BLaER1 treated with 17β-estradiol and CSF1 and Interleukin-3, amounts not matched to agents 10 nM and 100 nM (cell line): ENCODE results near the gene ZNF76.
A peak's percentile ranks its signal among the peaks of the same experiment; 100 is the strongest.

Experiments used
- H3K27ac ChIP-seq, 11 experiments: shearing (Covaris generic); formaldehyde crosslinking; 2 replicates each; pipeline ENCODE4 v1.8.1; 2022
- H3K27me3 ChIP-seq, 11 experiments: shearing (Covaris generic); formaldehyde crosslinking; 2 replicates each; pipeline ENCODE4 v1.8.1; 2022
- H3K36me3 ChIP-seq, 11 experiments: shearing (Covaris generic); formaldehyde crosslinking; 2 replicates each; pipeline ENCODE4 v1.8.1; 2022
- H3K4me1 ChIP-seq, 10 experiments: shearing (Covaris generic); formaldehyde crosslinking; 2 replicates each; pipeline ENCODE4 v1.8.1; 2022
- H3K4me2 ChIP-seq, 11 experiments: shearing (Covaris generic); formaldehyde crosslinking; 2 replicates each; pipeline ENCODE4 v1.8.1; 2022
- H3K4me3 ChIP-seq, 10 experiments: shearing (Covaris generic); formaldehyde crosslinking; 2 replicates each; pipeline ENCODE4 v1.8.1; 2022
- H3K9ac ChIP-seq, 11 experiments: shearing (Covaris generic); formaldehyde crosslinking; 2 replicates each; pipeline ENCODE4 v1.8.1; 2022
- H3K9me3 ChIP-seq, 11 experiments: shearing (Covaris generic); formaldehyde crosslinking; replicated peaks in 1 of 11; 2 replicates each; pipeline ENCODE4 v1.8.1; 2022
- H4K20me1 ChIP-seq, 11 experiments: shearing (Covaris generic); formaldehyde crosslinking; 2 replicates each; pipeline ENCODE4 v1.8.1; 2022
- Cebpa-rat ChIP-seq, 11 experiments: shearing (Covaris generic); IDR thresholded peaks; 2 replicates each; pipeline ENCODE4 v1.8.1; 2022

The ZNF76 gene

GRCh38 chr6:35251949-35252348, 7.6 kb upstream of the ZNF76 start:
- no peaks in the 10 kb centered on the region for H3K9me3 ChIP-seq
- peaks cover 0 to 26% (median 0%) of the 10 kb centered on the region in 11 experiments; a peak in 8 of 22 replicates for H4K20me1 ChIP-seq
- peaks cover 0 to 23% (median 4%) of the 10 kb centered on the region in 11 experiments; a peak in 7 of 22 replicates for H3K36me3 ChIP-seq
- no peaks in the 10 kb centered on the region for H3K27me3 ChIP-seq
- no peak overlapping the region for H3K4me2 ChIP-seq
- H3K9ac ChIP-seq, result no peak overlapping the region
- peaks cover 28 to 37% (median 30%) of the 10 kb centered on the region in 10 experiments for H3K4me1 ChIP-seq
- no peak overlapping the region for H3K27ac ChIP-seq
- no peak for TF ChIP-seq Cebpa-rat (IDR thresholded peaks at IDR 0.05)
- no peak overlapping the region for H3K4me3 ChIP-seq

GRCh38 chr6:35253249-35253648, 6.3 kb upstream of the ZNF76 start:
- H4K20me1 ChIP-seq, result peaks cover 0 to 17% (median 0%) of the 10 kb centered on the region in 11 experiments; a peak in 8 of 22 replicates
- H3K27ac ChIP-seq, result no peak overlapping the region
- no peak overlapping the region for H3K4me3 ChIP-seq
- H3K27me3 ChIP-seq, result no peaks in the 10 kb centered on the region
- H3K9ac ChIP-seq, result no peak overlapping the region
- H3K9me3 ChIP-seq, result no peaks in the 10 kb centered on the region
- H3K36me3 ChIP-seq, result peaks cover 0 to 23% (median 4%) of the 10 kb centered on the region in 11 experiments; a peak in 6 of 22 replicates
- 0 out of 22 replicates have a peak, but pooled peaks of 1 of the 11 experiments have one; percentile 19 for TF ChIP-seq Cebpa-rat (IDR thresholded peaks at IDR 0.05)
- peaks cover 31 to 43% (median 36%) of the 10 kb centered on the region in 10 experiments for H3K4me1 ChIP-seq
- H3K4me2 ChIP-seq, result no peak overlapping the region

GRCh38 chr6:35258336-35258735, 1.2 kb upstream of the ZNF76 start:
- Histone ChIP-seq H3K27me3 (no peaks in the 10 kb centered on the region), H3K27ac (peak overlapping the region; percentile 94 to 99 (median 95); a peak in 21 of 22 replicates), H3K36me3 (0 out of 22 replicates have a peak, but pooled peaks cover 0 to 6% (median 0%) of the 10 kb centered on the region in 11 experiments), H3K4me1 (peaks cover 24 to 37% (median 32%) of the 10 kb centered on the region in 10 experiments), H3K9me3 (no peaks in the 10 kb centered on the region), H3K9ac (peak overlapping the region; percentile 92 to 98 (median 97)), H3K4me3 (peak overlapping the region; percentile 65 to 93 (median 80)), H3K4me2 (peak overlapping the region; percentile 83 to 97 (median 93)), H4K20me1 (peaks cover 0 to 6% (median 0%) of the 10 kb centered on the region in 11 experiments; a peak in 3 of 22 replicates)
- TF ChIP-seq Cebpa-rat (IDR thresholded peaks at IDR 0.05), result no peak

GRCh38 chr6:35258858-35259193, 709 bp upstream of the ZNF76 start:
- Histone ChIP-seq H3K4me1 (peaks cover 24 to 42% (median 36%) of the 10 kb centered on the region in 10 experiments), H3K27ac (peak overlapping the region; percentile 94 to 99 (median 95))

GRCh38 chr6:35259948-35260590, 534 bp downstream of the ZNF76 start:
- Histone ChIP-seq H3K4me2 (peak overlapping the region; percentile 85 to 98 (median 93)), H4K20me1 (peaks cover 0 to 8% (median 0%) of the 10 kb centered on the region in 11 experiments; a peak in 5 of 22 replicates), H3K36me3 (0 out of 22 replicates have a peak, but pooled peaks cover 0 to 3% (median 0%) of the 10 kb centered on the region in 11 experiments), H3K4me1 (peaks cover 36 to 54% (median 48%) of the 10 kb centered on the region in 10 experiments), H3K27me3 (no peaks in the 10 kb centered on the region), H3K9me3 (no peaks in the 10 kb centered on the region), H3K27ac (peak overlapping the region; percentile 94 to 99 (median 95)), H3K9ac (peak overlapping the region; percentile 92 to 98 (median 97)), H3K4me3 (peak overlapping the region; percentile 65 to 93 (median 80))
- TF ChIP-seq Cebpa-rat (IDR thresholded peaks at IDR 0.05), result no peak

More at GRCh38 chr6:35258858-35259193, 709 bp upstream of the ZNF76 start:
- H3K9ac ChIP-seq, result peak overlapping the region; percentile 92 to 98 (median 97)
- H3K4me2 ChIP-seq, result peak overlapping the region; percentile 83 to 97 (median 93)
- H3K36me3 ChIP-seq, result 0 out of 22 replicates have a peak, but pooled peaks cover 0 to 3% (median 0%) of the 10 kb centered on the region in 11 experiments
- no peaks in the 10 kb centered on the region for H3K27me3 ChIP-seq
- H3K4me3 ChIP-seq, result peak overlapping the region; percentile 65 to 93 (median 80)
- H4K20me1 ChIP-seq, result peaks cover 0 to 7% (median 0%) of the 10 kb centered on the region in 11 experiments; a peak in 2 of 22 replicates
- TF ChIP-seq Cebpa-rat (IDR thresholded peaks at IDR 0.05), result no peak
- no peaks in the 10 kb centered on the region for H3K9me3 ChIP-seq

- Histone ChIP-seq H3K36me3 (0 out of 22 replicates have a peak, but pooled peaks cover 0 to 3% (median 0%) of the 10 kb centered on the region in 11 experiments), H3K9ac (peak overlapping the region; percentile 92 to 98 (median 97)), H3K4me2 (peak overlapping the region; percentile 85 to 98 (median 93)), H3K9me3 (no peaks in the 10 kb centered on the region), H3K27me3 (no peaks in the 10 kb centered on the region), H3K27ac (peak overlapping the region; percentile 94 to 99 (median 95); a peak in 19 of 22 replicates), H4K20me1 (peaks cover 0 to 9% (median 3%) of the 10 kb centered on the region in 11 experiments; a peak in 6 of 22 replicates), H3K4me3 (peak overlapping the region; percentile 65 to 93 (median 80); a peak in 19 of 20 replicates), H3K4me1 (peaks cover 44 to 61% (median 52%) of the 10 kb centered on the region in 10 experiments)
- no peak for TF ChIP-seq Cebpa-rat (IDR thresholded peaks at IDR 0.05)
These were observed 1.3 kb downstream of the ZNF76 start for GRCh38 chr6:35260591-35261570.

- H3K9me3 ChIP-seq, result no peaks in the 10 kb centered on the region
- no peak for TF ChIP-seq Cebpa-rat (IDR thresholded peaks at IDR 0.05)
- peaks cover 0 to 4% (median 0%) of the 10 kb centered on the region in 11 experiments; a peak in 3 of 22 replicates for H3K36me3 ChIP-seq
- no peak overlapping the region for H3K27ac ChIP-seq
- H3K4me3 ChIP-seq, result no peak overlapping the region
- peaks cover 38 to 56% (median 46%) of the 10 kb centered on the region in 10 experiments for H3K4me1 ChIP-seq
- H4K20me1 ChIP-seq, result peaks cover 0 to 15% (median 3%) of the 10 kb centered on the region in 11 experiments; a peak in 8 of 22 replicates
- H3K4me2 ChIP-seq, result peak overlapping the region in 1 of 11 experiments; percentile 72; a peak in 1 of 22 replicates
- H3K9ac ChIP-seq, result no peak overlapping the region
- no peaks in the 10 kb centered on the region for H3K27me3 ChIP-seq
These were observed 3.1 kb downstream of the ZNF76 start for GRCh38 chr6:35262596-35262995.

- no peak overlapping the region for H3K4me3 ChIP-seq
- TF ChIP-seq Cebpa-rat (IDR thresholded peaks at IDR 0.05), result no peak
- H3K4me2 ChIP-seq, result peak overlapping the region; percentile 3 to 72 (median 34); a peak in 16 of 22 replicates
- peaks cover 35 to 52% (median 41%) of the 10 kb centered on the region in 10 experiments for H3K4me1 ChIP-seq
- no peaks in the 10 kb centered on the region for H3K27me3 ChIP-seq
- H3K36me3 ChIP-seq, result peaks cover 0 to 6% (median 2%) of the 10 kb centered on the region in 11 experiments; a peak in 7 of 22 replicates
- no peak overlapping the region for H3K27ac ChIP-seq
- no peaks in the 10 kb centered on the region for H3K9me3 ChIP-seq
- peak overlapping the region in 1 of 11 experiments; percentile 31; a peak in 1 of 22 replicates for H3K9ac ChIP-seq
- H4K20me1 ChIP-seq, result peaks cover 0 to 16% (median 6%) of the 10 kb centered on the region in 11 experiments; a peak in 9 of 22 replicates
These were observed 5.2 kb downstream of the ZNF76 start for GRCh38 chr6:35264550-35265274.
